ENCODE data around the gene RPS26. TPM values are rescaled to one million over a fixed set of nuclear protein-coding genes. Genes with fewer than 3 reads are reported as not detected.

Gene RPS26
- total RNA-seq, 1 donor, result 459 TPM

- DNase-seq (ENCODE audit: insufficient read length, low spot score, missing footprints), result peak; percentile 56
- H3K27me3 ChIP-seq (ENCODE audit: insufficient read depth, low read length), result peaks cover 25% of the 10 kb centered on the region
- H3K36me3 ChIP-seq (ENCODE audit: insufficient read depth, low read length), result no peaks in the 10 kb centered on the region
- no peak overlapping the region for H3K4me2 ChIP-seq (ENCODE audit: insufficient read depth, low read length)
- no peak overlapping the region for H3K4me3 ChIP-seq (ENCODE audit: insufficient read depth, low read length)
- no peaks in the 10 kb centered on the region for H3K79me2 ChIP-seq (ENCODE audit: insufficient read depth, low read length)
- no peaks in the 10 kb centered on the region for H3K9me3 ChIP-seq (ENCODE audit: low read depth, low read length)
- peaks cover 9% of the 10 kb centered on the region for H3K4me1 ChIP-seq (ENCODE audit: insufficient read depth, low read length)
- H3K27ac ChIP-seq (ENCODE audit: low read depth, low read length), result no peak overlapping the region
- H2AFZ ChIP-seq (ENCODE audit: low read length), result no peak overlapping the region
- no peaks in the 10 kb centered on the region for H4K20me1 ChIP-seq (ENCODE audit: insufficient read depth, low read length)
- TF ChIP-seq CTCF (IDR thresholded peaks at IDR 0.05; ENCODE audit: extremely low read depth, low read depth, low read length), result no peak
These were observed 40.0 kb downstream of the RPS26 start for GRCh38 chr12:56081393-56082347.

- no peak for TF ChIP-seq CTCF (IDR thresholded peaks at IDR 0.05; ENCODE audit: extremely low read depth, low read depth, low read length)
- H3K4me3 ChIP-seq (ENCODE audit: insufficient read depth, low read length), result no peak overlapping the region
- no peaks in the 10 kb centered on the region for H3K79me2 ChIP-seq (ENCODE audit: insufficient read depth, low read length)
- no peaks in the 10 kb centered on the region for H3K36me3 ChIP-seq (ENCODE audit: insufficient read depth, low read length)
- no peaks in the 10 kb centered on the region for H3K9me3 ChIP-seq (ENCODE audit: low read depth, low read length)
- no peaks in the 10 kb centered on the region for H4K20me1 ChIP-seq (ENCODE audit: insufficient read depth, low read length)
- no peak overlapping the region for H2AFZ ChIP-seq (ENCODE audit: low read length)
- peaks cover 9% of the 10 kb centered on the region for H3K4me1 ChIP-seq (ENCODE audit: insufficient read depth, low read length)
- no peak overlapping the region for H3K27ac ChIP-seq (ENCODE audit: low read depth, low read length)
- H3K27me3 ChIP-seq (ENCODE audit: insufficient read depth, low read length), result peaks cover 25% of the 10 kb centered on the region
- H3K4me2 ChIP-seq (ENCODE audit: insufficient read depth, low read length), result no peak overlapping the region
- no peak for DNase-seq (ENCODE audit: insufficient read length, low spot score, missing footprints)
These were observed 40.7 kb downstream of the RPS26 start for GRCh38 chr12:56082382-56082781.

GRCh38 chr12:56082967-56083366, 41.2 kb downstream of the RPS26 start:
- Histone ChIP-seq H3K4me1 (ENCODE audit: insufficient read depth, low read length) (peaks cover 9% of the 10 kb centered on the region), H3K79me2 (ENCODE audit: insufficient read depth, low read length) (no peaks in the 10 kb centered on the region), H3K4me3 (ENCODE audit: insufficient read depth, low read length) (no peak overlapping the region), H3K9me3 (ENCODE audit: low read depth, low read length) (no peaks in the 10 kb centered on the region), H3K4me2 (ENCODE audit: insufficient read depth, low read length) (no peak overlapping the region), H3K36me3 (ENCODE audit: insufficient read depth, low read length) (no peaks in the 10 kb centered on the region), H2AFZ (ENCODE audit: low read length) (no peak overlapping the region), H3K27ac (ENCODE audit: low read depth, low read length) (no peak overlapping the region), H4K20me1 (ENCODE audit: insufficient read depth, low read length) (no peaks in the 10 kb centered on the region), H3K27me3 (ENCODE audit: insufficient read depth, low read length) (peaks cover 25% of the 10 kb centered on the region)
- no peak for TF ChIP-seq CTCF (IDR thresholded peaks at IDR 0.05; ENCODE audit: extremely low read depth, low read depth, low read length)
- peak; percentile 73 for DNase-seq (ENCODE audit: insufficient read length, low spot score, missing footprints)

- no peak overlapping the region for H3K27ac ChIP-seq (ENCODE audit: low read depth, low read length)
- TF ChIP-seq CTCF (IDR thresholded peaks at IDR 0.05; ENCODE audit: extremely low read depth, low read depth, low read length), result peak; percentile 52
- peaks cover 3% of the 10 kb centered on the region for H3K4me1 ChIP-seq (ENCODE audit: insufficient read depth, low read length)
- H3K4me3 ChIP-seq (ENCODE audit: insufficient read depth, low read length), result no peak overlapping the region
- H2AFZ ChIP-seq (ENCODE audit: low read length), result no peak overlapping the region
- H3K36me3 ChIP-seq (ENCODE audit: insufficient read depth, low read length), result no peaks in the 10 kb centered on the region
- no peaks in the 10 kb centered on the region for H4K20me1 ChIP-seq (ENCODE audit: insufficient read depth, low read length)
- no peaks in the 10 kb centered on the region for H3K79me2 ChIP-seq (ENCODE audit: insufficient read depth, low read length)
- H3K27me3 ChIP-seq (ENCODE audit: insufficient read depth, low read length), result peaks cover 25% of the 10 kb centered on the region
- H3K4me2 ChIP-seq (ENCODE audit: insufficient read depth, low read length), result no peak overlapping the region
- no peaks in the 10 kb centered on the region for H3K9me3 ChIP-seq (ENCODE audit: low read depth, low read length)
- DNase-seq (ENCODE audit: insufficient read length, low spot score, missing footprints), result peak; percentile 50
These were observed 43.3 kb downstream of the RPS26 start for GRCh38 chr12:56084958-56085543.

All from osteoblast (primary cell).